GM12878 (cell line): Measurements from ENCODE around the gene TIMP3. TPM values are rescaled to one million over a fixed set of nuclear protein-coding genes. Genes with fewer than 3 reads are reported as not detected.

Experiments used
- ATAC-seq: fragments of 200-7000 bp; cut with Tn5 transposase; 3 replicates; pipeline ENCODE4 v1.9.1; 2020; ENCODE audit warnings: mild to moderate bottlenecking, moderate library complexity
- BruUV-seq: library from RNA; stranded (reverse); fragments of 400-500 nt; replicated peaks from 2 replicates; lab custom pipeline; 2021; lab: Mats Ljungman, UMichigan
- CTCF ChIA-PET: fragments of 300-600 bp; sonication (Branson Sonifier 250); formaldehyde crosslinking; extraction: SDS; loops from one replicate; lab custom pipeline; 2021; ENCODE audit warnings: inconsistent platforms; lab: Yijun Ruan, JAX
- POLR2A ChIA-PET: fragments of 350-600 bp; formaldehyde crosslinking; extraction: SDS; loops from one replicate; lab custom pipeline; 2021; ENCODE audit warnings: inconsistent platforms; lab: Charles Lee
- RAD21 ChIA-PET: fragments of 300-600 bp; sonication (Branson Sonifier 250); formaldehyde crosslinking; loops from one replicate; lab custom pipeline; 2023; ENCODE audit warnings: antibody characterized with exemption; ENCODE audit not compliant: unreplicated experiment; lab: Charles Lee
- SMC1A ChIA-PET: fragments of 300-600 bp; sonication (Branson Sonifier 250); formaldehyde crosslinking; loops from one replicate; lab custom pipeline; 2023; ENCODE audit not compliant: unreplicated experiment, uncharacterized antibody; lab: Charles Lee
- DNase-seq: peaks from one replicate; pipeline ENCODE4 v3.0.0-alpha.2; 2011; ENCODE audit warnings: low read depth, low spot score
- FAIRE-seq: peaks from 3 replicates; lab custom pipeline; 2011; peaks lifted over from hg19 to GRCh38; lab: Jason Lieb, UNC
- H2AFZ ChIP-seq: 2 replicates; pipeline ENCODE4 v1.6.0; 2011; ENCODE audit warnings: low read depth, low read length, control low read depth; ENCODE audit not compliant: control insufficient read depth
- H3K27ac ChIP-seq: 2 replicates; pipeline ENCODE4 v1.5.1; 2011; ENCODE audit warnings: control low read depth; ENCODE audit not compliant: control insufficient read depth, insufficient read depth
- H3K27me3 ChIP-seq, 2 experiments: replicated peaks in 1 of 2; 2 replicates each; pipeline versions ENCODE4 v1.6.0 to v1.6.1; 2011; ENCODE audit warnings: low read length in 1 of 2; ENCODE audit not compliant: control insufficient read depth in 2 of 2, insufficient read depth in 2 of 2
- H3K36me3 ChIP-seq, 2 experiments: 2 replicates each; pipeline ENCODE4 v1.5.1; 2011; ENCODE audit warnings: low read length in 1 of 2; ENCODE audit not compliant: control insufficient read depth in 2 of 2, insufficient read depth in 2 of 2
- H3K4me1 ChIP-seq: 2 replicates; pipeline ENCODE4 v1.6.1; 2011; ENCODE audit warnings: mild to moderate bottlenecking, low read length, moderate library complexity, mixed read lengths; ENCODE audit not compliant: control insufficient read depth, insufficient read depth
- H3K4me2 ChIP-seq: 2 replicates; pipeline ENCODE4 v1.6.0; 2011; ENCODE audit warnings: control low read depth; ENCODE audit not compliant: control insufficient read depth, insufficient read depth
- H3K4me3 ChIP-seq: fragments of 200-600 bp; sonication (generic); 2 replicates; pipeline ENCODE4 v1.5.1; 2016
- H3K79me2 ChIP-seq: 2 replicates; pipeline ENCODE4 v1.6.0; 2011; ENCODE audit warnings: low read length; ENCODE audit not compliant: control insufficient read depth, insufficient read depth
- H3K9ac ChIP-seq: 2 replicates; pipeline ENCODE4 v1.8.0; 2011; ENCODE audit warnings: low read length, control low read depth, mixed read lengths; ENCODE audit not compliant: control insufficient read depth, insufficient read depth
- H3K9me3 ChIP-seq: replicated peaks from 3 replicates; pipeline ENCODE4 v1.5.1; 2011; ENCODE audit warnings: mild to moderate bottlenecking, low read length; ENCODE audit not compliant: control insufficient read depth, insufficient read depth
- H4K20me1 ChIP-seq: 2 replicates; pipeline ENCODE4 v1.6.0; 2011; ENCODE audit not compliant: control insufficient read depth, insufficient read depth
- ATF7 ChIP-seq: fragments of 450-650 bp; IDR thresholded peaks from 2 replicates; pipeline ENCODE4 v1.6.1; 2016; ENCODE audit warnings: low read depth, mild to moderate bottlenecking
- CTCF ChIP-seq, 3 experiments: IDR thresholded peaks in 2 of 3; conservative IDR thresholded peaks in 1 of 3; 2 replicates each; pipeline ENCODE4 v1.5.1; 2011; ENCODE audit warnings: low read depth in 3 of 3, low read length in 3 of 3, mild to moderate bottlenecking in 3 of 3, control low read depth in 2 of 3, moderate library complexity in 2 of 3, inconsistent platforms in 1 of 3, mixed read lengths in 1 of 3; ENCODE audit not compliant: control insufficient read depth in 2 of 3, insufficient read depth in 1 of 3; ENCODE audit errors: extremely low read depth in 1 of 3
- EGR1 ChIP-seq, 2 experiments: IDR thresholded peaks; 1 replicate in 1 of 2; 2 replicates in 1 of 2; pipeline ENCODE4 v1.6.1; 2011 to 2012; ENCODE audit warnings: low read depth in 2 of 2, low read length in 2 of 2, borderline replicate concordance in 1 of 2, mild to moderate bottlenecking in 1 of 2, moderate library complexity in 1 of 2
- FOXK2 ChIP-seq: fragments of 450-650 bp; IDR thresholded peaks from 2 replicates; pipeline ENCODE4 v1.6.1; 2017; ENCODE audit warnings: mild to moderate bottlenecking, moderate library complexity
- MEF2B ChIP-seq: fragments of 450-650 bp; IDR thresholded peaks from 2 replicates; pipeline ENCODE4 v1.6.1; 2018; ENCODE audit warnings: mild to moderate bottlenecking, moderate library complexity; ENCODE audit not compliant: partially characterized antibody, poor library complexity, severe bottlenecking
- NFIC ChIP-seq: IDR thresholded peaks from 2 replicates; pipeline ENCODE4 v1.6.1; 2012; ENCODE audit warnings: low read depth, mild to moderate bottlenecking, inconsistent platforms, low read length, moderate library complexity
- NFXL1 ChIP-seq: fragments of 450-650 bp; IDR thresholded peaks from 2 replicates; pipeline ENCODE4 v1.6.1; 2017; ENCODE audit warnings: antibody characterized with exemption, mild to moderate bottlenecking, borderline replicate concordance
- PBX3 ChIP-seq: IDR thresholded peaks from 2 replicates; pipeline ENCODE4 v1.6.1; 2011; ENCODE audit warnings: mild to moderate bottlenecking, low read depth, low read length, moderate library complexity; ENCODE audit not compliant: insufficient replicate concordance
- POLR2AphosphoS2 ChIP-seq: IDR thresholded peaks from 2 replicates; pipeline ENCODE4 v1.6.1; 2011; ENCODE audit warnings: low read depth, mild to moderate bottlenecking, low read length, improper control_type of control experiment, moderate library complexity
- RAD51 ChIP-seq: fragments of 450-650 bp; IDR thresholded peaks from 2 replicates; pipeline ENCODE4 v1.6.1; 2016; ENCODE audit warnings: moderate library complexity, mild to moderate bottlenecking, inconsistent platforms
- SP1 ChIP-seq: IDR thresholded peaks from one replicate; pipeline ENCODE4 v1.6.1; 2011; ENCODE audit warnings: low read depth, low read length
- ZNF687 ChIP-seq: fragments of 450-650 bp; IDR thresholded peaks from 2 replicates; pipeline ENCODE4 v1.6.1; 2017; ENCODE audit warnings: mild to moderate bottlenecking, moderate library complexity
- WGBS: methylation state at CpG from one replicate; pipeline ENCODE4 v1.1.6; 2016; ENCODE audit warnings: low lambda C conversion rate; ENCODE audit not compliant: insufficient replicate concordance, insufficient coverage; ENCODE audit errors: missing lambda C conversion rate; 5-methylcytosine and 5-hydroxymethylcytosine counted together
- in situ Hi-C: fragments of 300-500 bp; cut with MboI; formaldehyde crosslinking; loops from 9 replicates; pipeline ENCODE4 v1.14.3; 2018; ENCODE audit warnings: mixed read lengths
- intact Hi-C: fragments of 100-400 bp; cut with micrococcal nuclease; formaldehyde crosslinking; loops from one replicate; pipeline ENCODE4 v1.14.2; 2022; ENCODE audit not compliant: unreplicated experiment
- polyA plus RNA-seq, 11 experiments: library from polyadenylated mRNA; depleted of rRNA in 4 of 11; unstranded in 6 of 11; stranded (reverse) in 5 of 11; fragments of >200 nt; fragmentation: Nextera tagmentation in 4 of 11; fragmentation: Illumina TruSeq in 1 of 11; extraction: Ambion mirVana in 4 of 11; extraction: Trizol in 1 of 11; gene quantifications; 1 replicate in 1 of 11; 2 replicates in 10 of 11; pipeline versions ENCODE4 v1.2.1 to v1.2.3, GENCODE V29; 2011 to 2016; ENCODE audit warnings: inconsistent platforms in 2 of 11, missing spikeins in 2 of 11, low read depth in 1 of 11
- total RNA-seq, 4 experiments: library from RNA; depleted of rRNA in 3 of 4; stranded (reverse); fragments of >200 nt in 3 of 4; fragmentation: Illumina TruSeq in 1 of 4; extraction: Trizol in 1 of 4; gene quantifications; 2 replicates each; pipeline versions ENCODE4 v1.2.1 to v1.2.3, GENCODE V29; 2013 to 2021
- TF ChIP-seq, protein P1 (sequence below): fragments of 450-650 bp; IDR thresholded peaks from 2 replicates; pipeline ENCODE4 v1.6.1; 2016; ENCODE audit warnings: mild to moderate bottlenecking
- TF ChIP-seq, protein P2 (sequence below): IDR thresholded peaks from 2 replicates; pipeline ENCODE4 v1.6.1; 2012; ENCODE audit warnings: low read depth, low read length, improper control_type of control experiment

Gene TIMP3
- total and polyA plus RNA-seq, 10 of the 15 experiments (the other 5 are each of a cell fraction or from before 2014, with no cell fraction given) = 0.01 to 0.74 (median 0.27) TPM; not detected in 5

DNA sequence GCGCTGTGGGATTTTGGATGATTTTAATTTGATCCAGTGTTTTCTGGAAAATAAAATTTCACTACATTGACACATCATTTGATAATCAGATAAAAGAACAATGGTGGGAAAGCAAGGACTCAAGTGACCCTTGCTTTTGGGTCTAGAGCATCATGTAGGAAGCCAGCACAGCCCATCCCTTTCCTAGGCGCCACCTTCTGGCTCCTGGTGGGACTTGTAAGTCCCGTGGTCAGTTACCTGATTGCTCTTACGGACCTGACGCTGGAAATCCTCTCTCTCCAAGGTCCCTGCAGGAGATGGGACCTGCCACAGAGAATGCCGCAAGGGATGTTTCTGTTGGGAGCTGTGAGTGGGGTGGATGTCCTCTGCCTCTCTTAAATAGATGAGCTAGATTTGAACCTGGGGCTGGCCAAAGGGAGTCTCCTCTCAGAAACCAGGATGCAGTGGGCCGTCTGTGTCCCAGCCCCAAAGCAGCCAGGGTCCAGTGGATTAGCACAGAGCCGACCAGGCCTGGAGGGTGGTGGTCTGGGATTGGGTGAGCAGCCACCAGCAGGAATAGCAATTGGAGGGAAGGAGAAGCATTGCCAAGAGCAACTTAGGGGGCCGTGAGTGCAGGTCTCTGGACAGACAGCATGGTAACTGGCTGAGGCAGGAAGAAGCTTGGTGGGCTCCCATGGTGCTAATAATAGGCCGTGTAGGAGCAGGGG lies 21.7 kb downstream of the TIMP3 start:
- no peaks in the 10 kb centered on the region for H3K79me2 ChIP-seq
- H4K20me1 ChIP-seq = no peaks in the 10 kb centered on the region
- ChIA-PET SMC1A (no interaction called here), POLR2A (no interaction called here), RAD21 (no interaction called here), CTCF (no interaction called here)
- H3K27ac ChIP-seq = no peak overlapping the region
- BruUV-seq = no TSS peak
- 19% methylated on average over 10 of the region's 10 CpGs for WGBS
- no peaks in the 10 kb centered on the region for H3K27me3 ChIP-seq
- no peak for DNase-seq
- no peak overlapping the region for H2AFZ ChIP-seq
- no peak overlapping the region for H3K4me2 ChIP-seq
- H3K36me3 ChIP-seq = no peaks in the 10 kb centered on the region
- peak; percentile 54; the same call in 2 of the 3 replicates for ATAC-seq
- FAIRE-seq = no peak
- H3K4me1 ChIP-seq = no peaks in the 10 kb centered on the region
- no peaks in the 10 kb centered on the region for H3K9me3 ChIP-seq
- H3K9ac ChIP-seq = no peak overlapping the region
- intact Hi-C loops = no loop called here
- H3K4me3 ChIP-seq = no peak overlapping the region
- in situ Hi-C loops = no loop called here
- TF ChIP-seq EGR1 (IDR thresholded peaks at IDR 0.05; ENCODE audit: borderline replicate concordance in 1 of 2, low read depth in 2 of 2, low read length in 2 of 2) = no peak
- TF ChIP-seq PBX3 = no peak
- no peak for TF ChIP-seq POLR2AphosphoS2
- TF ChIP-seq, protein P1, sequence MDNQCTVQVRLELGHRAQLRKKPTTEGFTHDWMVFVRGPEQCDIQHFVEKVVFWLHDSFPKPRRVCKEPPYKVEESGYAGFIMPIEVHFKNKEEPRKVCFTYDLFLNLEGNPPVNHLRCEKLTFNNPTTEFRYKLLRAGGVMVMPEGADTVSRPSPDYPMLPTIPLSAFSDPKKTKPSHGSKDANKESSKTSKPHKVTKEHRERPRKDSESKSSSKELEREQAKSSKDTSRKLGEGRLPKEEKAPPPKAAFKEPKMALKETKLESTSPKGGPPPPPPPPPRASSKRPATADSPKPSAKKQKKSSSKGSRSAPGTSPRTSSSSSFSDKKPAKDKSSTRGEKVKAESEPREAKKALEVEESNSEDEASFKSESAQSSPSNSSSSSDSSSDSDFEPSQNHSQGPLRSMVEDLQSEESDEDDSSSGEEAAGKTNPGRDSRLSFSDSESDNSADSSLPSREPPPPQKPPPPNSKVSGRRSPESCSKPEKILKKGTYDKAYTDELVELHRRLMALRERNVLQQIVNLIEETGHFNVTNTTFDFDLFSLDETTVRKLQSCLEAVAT = no peak
- no peak for TF ChIP-seq NFXL1
- no peak for TF ChIP-seq FOXK2
- no peak for TF ChIP-seq NFIC
- no peak for TF ChIP-seq MEF2B
- TF ChIP-seq CTCF (IDR thresholded peaks at IDR 0.05 in 2 of 3, conservative IDR thresholded peaks at IDR 0.05 in 1 of 3; ENCODE audit: control insufficient read depth in 2 of 3, extremely low read depth in 1 of 3, insufficient read depth in 1 of 3, low read depth in 3 of 3, low read length in 3 of 3) = peak; percentile 42 to 52 (median 45); a peak in 5 of 6 replicates
- TF ChIP-seq RAD51 = no peak
- no peak for TF ChIP-seq ZNF687
- TF ChIP-seq, protein P2, sequence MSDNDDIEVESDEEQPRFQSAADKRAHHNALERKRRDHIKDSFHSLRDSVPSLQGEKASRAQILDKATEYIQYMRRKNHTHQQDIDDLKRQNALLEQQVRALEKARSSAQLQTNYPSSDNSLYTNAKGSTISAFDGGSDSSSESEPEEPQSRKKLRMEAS = no peak
- no peak for TF ChIP-seq ATF7
- TF ChIP-seq SP1 = no peak
